ENCODE measurements around the gene ZEB2.

DNA sequence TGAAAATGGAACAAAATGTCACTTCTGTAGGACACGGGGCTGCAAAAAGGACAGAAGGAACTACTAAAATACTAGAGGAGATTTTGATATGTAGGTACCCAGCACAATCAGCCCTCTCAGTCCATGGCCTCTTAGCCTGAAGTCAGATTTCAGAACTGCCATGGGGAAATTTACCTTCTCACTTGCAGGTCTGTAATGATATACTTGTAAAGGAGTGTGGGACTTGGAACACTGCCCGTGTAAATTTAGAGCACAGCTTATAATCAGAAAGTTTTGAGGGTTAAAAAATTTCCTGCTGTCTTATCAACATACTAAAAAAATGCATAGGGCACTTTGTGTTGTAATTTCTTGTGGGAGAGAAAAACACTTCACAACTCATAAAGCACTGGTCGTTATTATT is 60.6 kb downstream of the ZEB2 start:
- no peak for TF ChIP-seq CTCF (IDR thresholded peaks at IDR 0.05)
- no peak for TF ChIP-seq POLR2A (IDR thresholded peaks at IDR 0.05)

All from sigmoid colon (tissue), 3 donors.